GM21825 (cell line): ENCODE results near the gene TXNDC2.
A peak's percentile ranks its signal among the peaks of the same experiment; 100 is the strongest.

Experiments used
- ATAC-seq: cut with Tn5 transposase; IDR thresholded peaks from one replicate; pipeline ENCODE4 v1.9.1; 2021; ENCODE audit warnings: mild to moderate bottlenecking, moderate library complexity; ENCODE audit not compliant: unreplicated experiment

The TXNDC2 gene

GRCh38 chr18:9859232-9859631, 26.5 kb upstream of the TXNDC2 start:
- ATAC-seq, result no peak

DNA sequence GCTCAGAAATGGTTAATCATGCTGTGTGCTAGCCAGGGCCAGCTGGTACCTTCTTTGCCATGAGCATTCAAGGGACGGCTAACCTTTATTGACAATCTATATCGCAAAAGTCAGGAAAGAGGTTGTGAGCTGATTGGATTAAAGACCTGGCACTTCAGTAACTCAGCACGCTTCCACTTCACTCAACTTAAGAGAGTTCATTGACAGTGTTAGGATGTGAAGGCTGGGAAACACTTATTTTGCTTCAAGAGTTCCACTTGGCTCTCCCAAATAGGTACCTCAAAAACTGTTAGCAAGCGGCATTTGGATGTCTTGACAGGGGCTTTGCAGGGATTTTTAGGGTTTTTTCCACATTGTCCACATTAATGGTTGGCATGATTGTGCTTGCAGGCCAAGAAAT, 25.1 kb upstream of the TXNDC2 start:
- no peak for ATAC-seq

DNA sequence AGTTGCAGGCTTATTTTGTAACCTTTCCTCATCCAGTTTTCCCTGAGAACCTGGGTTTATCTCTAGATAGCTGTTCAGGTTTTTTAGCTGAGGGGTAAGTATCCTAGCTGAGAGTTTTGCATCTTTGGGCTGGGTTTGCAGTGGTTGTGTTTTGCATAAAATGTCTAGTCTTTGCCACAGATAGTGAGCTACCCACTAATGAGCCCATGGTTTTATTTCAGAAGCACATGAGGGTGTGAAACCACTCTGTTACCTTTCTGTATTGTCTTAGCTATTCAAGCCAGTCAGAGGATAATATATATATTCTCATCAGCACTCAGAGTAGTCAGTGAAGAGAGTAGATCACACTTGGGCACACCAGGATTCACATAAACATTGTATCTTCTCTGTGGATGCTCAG, 24.6 kb upstream of the TXNDC2 start:
- peak; percentile 73 for ATAC-seq

- no peak for ATAC-seq
Observed at GRCh38 chr18:9861933-9862332, 23.8 kb upstream of the TXNDC2 start.

DNA sequence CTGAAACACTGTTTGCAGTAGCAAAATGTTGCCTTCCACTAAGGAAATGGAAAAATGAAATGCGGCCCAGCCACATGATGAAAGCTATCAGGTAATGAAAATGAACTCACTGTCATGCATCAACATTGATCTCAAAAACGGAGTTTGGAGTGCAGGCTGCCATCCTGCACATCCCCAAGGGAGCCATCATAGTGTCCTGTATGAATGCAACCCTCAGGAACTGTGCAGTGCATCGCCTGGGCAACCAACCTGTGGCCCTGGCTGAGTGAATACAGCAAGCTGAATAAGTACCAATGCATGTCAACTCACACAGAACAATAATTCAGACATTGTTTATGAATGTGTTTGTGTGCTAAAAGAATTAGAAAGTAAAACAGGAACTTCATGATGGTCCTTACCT, 23.1 kb upstream of the TXNDC2 start:
- no peak for ATAC-seq

GRCh38 chr18:9863282-9863681, 22.5 kb upstream of the TXNDC2 start:
- no peak for ATAC-seq

GRCh38 chr18:9865764-9866490, 19.8 kb upstream of the TXNDC2 start:
- ATAC-seq, result no peak

DNA sequence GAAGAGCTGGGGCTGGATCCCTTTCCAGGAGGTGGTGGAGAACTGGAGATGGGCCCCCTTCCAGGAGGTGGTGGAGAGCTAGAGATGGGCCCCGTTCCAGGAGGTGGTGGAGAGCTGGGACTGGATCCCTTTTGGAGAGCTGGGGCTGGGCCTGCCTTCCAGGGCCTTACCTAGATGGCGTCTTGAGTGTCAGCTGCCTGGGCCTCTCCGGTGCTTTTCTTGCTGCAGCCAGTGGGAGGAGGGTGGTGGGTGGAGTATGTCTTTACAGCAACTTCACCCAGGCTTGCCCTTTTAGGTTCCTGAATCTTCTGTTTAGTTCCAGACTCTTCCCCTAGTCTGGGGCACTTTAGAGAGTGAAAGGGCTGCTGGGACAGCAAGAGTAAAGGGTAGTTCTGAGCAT, 19.1 kb upstream of the TXNDC2 start:
- no peak for ATAC-seq

DNA sequence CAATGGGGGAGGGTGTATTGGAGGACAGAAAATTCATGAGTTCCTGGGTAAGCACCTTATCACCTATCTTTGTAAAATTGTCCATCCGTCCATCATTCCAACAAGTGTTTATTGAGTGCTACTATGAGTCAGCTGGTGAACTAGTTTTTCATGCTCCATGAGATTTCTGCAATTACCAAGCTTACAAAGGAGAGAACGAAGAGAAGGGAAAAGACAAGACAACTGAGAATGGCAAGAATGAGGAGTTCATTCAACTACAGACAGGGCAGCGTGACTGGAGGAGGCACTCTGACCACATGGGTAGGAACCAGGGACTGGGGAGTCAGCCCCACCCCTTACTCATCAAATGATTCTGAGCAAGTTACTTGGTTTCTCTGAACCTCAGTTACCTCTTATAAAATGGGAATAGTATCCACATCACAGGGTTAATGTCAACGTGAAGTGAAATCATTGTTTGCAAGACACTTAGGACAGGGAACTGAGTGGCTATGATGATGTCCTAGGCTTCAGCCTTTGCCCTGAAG, 18.6 kb upstream of the TXNDC2 start:
- ATAC-seq, result no peak

DNA sequence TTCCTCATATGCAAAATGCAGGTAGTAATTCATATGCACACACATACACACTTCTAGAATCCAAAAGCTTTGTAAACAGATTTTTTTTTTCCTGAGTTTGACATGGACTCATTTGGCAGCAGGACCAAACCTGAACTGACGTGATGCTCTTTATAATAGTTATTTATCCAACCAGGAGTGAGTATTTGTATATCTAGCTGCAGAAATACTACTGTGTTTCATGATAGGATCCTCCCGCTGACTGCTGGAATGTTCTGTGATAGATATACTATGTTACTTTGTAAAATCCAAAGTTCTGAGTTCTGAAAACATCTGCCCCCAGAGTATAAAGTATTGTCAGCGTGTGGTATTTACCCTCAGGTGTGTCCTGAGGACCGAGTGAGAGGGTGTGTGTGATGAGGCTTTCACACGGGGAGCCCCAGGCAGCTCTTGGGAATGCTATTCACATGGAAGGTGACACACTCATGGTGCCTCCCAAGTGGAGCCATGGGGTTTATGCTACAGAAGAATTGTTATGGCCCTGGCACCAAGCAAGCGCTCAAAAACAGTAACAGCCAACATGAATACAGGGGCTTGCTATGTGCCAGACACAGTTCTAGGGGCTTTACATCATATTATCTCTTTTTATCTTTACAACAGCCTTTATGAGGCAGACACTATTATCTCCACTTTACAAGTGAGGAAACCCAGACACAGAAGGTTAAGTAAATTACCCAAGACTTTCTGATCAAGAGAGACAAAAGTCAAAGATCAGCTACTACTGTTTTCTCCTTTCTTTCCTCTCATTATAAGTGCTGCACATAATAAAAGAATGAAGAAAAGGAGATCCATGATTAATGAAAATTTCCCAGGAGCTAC, 16.7 kb upstream of the TXNDC2 start:
- ATAC-seq, result no peak

GRCh38 chr18:9869715-9870430, 15.9 kb upstream of the TXNDC2 start:
- ATAC-seq, result peak; percentile 54

GRCh38 chr18:9870431-9871008, 15.3 kb upstream of the TXNDC2 start:
- ATAC-seq, result no peak

GRCh38 chr18:9871244-9871746, 14.5 kb upstream of the TXNDC2 start:
- ATAC-seq, result no peak

GRCh38 chr18:9872823-9873222, 12.9 kb upstream of the TXNDC2 start:
- no peak for ATAC-seq

GRCh38 chr18:9874728-9875127, 11.0 kb upstream of the TXNDC2 start:
- no peak for ATAC-seq

GRCh38 chr18:9876212-9876866, 9.4 kb upstream of the TXNDC2 start:
- ATAC-seq, result no peak

GRCh38 chr18:9876867-9877654, 8.7 kb upstream of the TXNDC2 start:
- ATAC-seq, result no peak

DNA sequence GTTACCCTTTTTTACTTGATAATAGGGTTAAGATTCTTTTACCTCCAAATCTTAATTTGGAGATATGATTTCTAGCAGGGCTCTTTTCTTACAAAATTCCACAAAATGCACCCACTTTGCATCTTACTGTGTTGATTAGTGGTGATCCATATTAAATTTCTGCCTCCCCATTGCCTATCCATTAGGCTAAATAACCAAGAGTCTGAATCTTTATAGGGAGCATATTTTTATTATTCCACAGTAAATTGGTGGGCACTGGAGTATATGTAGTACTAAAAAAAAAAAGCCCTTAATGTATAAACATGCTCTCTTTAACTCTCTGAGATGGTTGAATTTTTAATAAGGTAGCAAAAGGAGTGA, 8.1 kb upstream of the TXNDC2 start:
- no peak for ATAC-seq

GRCh38 chr18:9878095-9878494, 7.7 kb upstream of the TXNDC2 start:
- ATAC-seq, result no peak

GRCh38 chr18:9878783-9879242, 7.0 kb upstream of the TXNDC2 start:
- ATAC-seq, result no peak
